HepG2 (cell line): ENCODE results near the gene SDHAF3. TPM values are rescaled to one million over a fixed set of nuclear protein-coding genes. Genes with fewer than 3 reads are reported as not detected.
A peak's percentile ranks its signal among the peaks of the same experiment; 100 is the strongest.

Experiments used
- ATF3 ChIP-seq: sonication (generic); formaldehyde crosslinking; IDR thresholded peaks from 2 replicates; pipeline ENCODE4 v1.4.0; 2020; ENCODE audit warnings: missing genetic modification reagents
- FOXK2 ChIP-seq: fragments of 450-650 bp; IDR thresholded peaks from 2 replicates; pipeline ENCODE4 v1.6.1; 2016
- GATAD2A ChIP-seq: IDR thresholded peaks from 2 replicates; pipeline ENCODE4 v1.6.1; 2016
- HMGXB3 ChIP-seq: sonication (generic); formaldehyde crosslinking; IDR thresholded peaks from 2 replicates; pipeline ENCODE4 v1.4.0; 2020; ENCODE audit warnings: missing genetic modification reagents, borderline replicate concordance
- KIAA2018 ChIP-seq: sonication (generic); formaldehyde crosslinking; IDR thresholded peaks from 2 replicates; pipeline ENCODE4 v1.5.0; 2020; ENCODE audit warnings: mild to moderate bottlenecking, missing genetic modification reagents, borderline replicate concordance
- NR2F6 ChIP-seq, 2 experiments: IDR thresholded peaks; 2 replicates each; pipeline ENCODE4 v1.6.1; 2016; ENCODE audit warnings: antibody characterized with exemption in 1 of 2, mild to moderate bottlenecking in 1 of 2
- PAXIP1 ChIP-seq: sonication (generic); formaldehyde crosslinking; conservative IDR thresholded peaks from 2 replicates; pipeline ENCODE4 v1.4.0; 2020; ENCODE audit warnings: mild to moderate bottlenecking, missing genetic modification reagents, moderate library complexity
- SNAPC2 ChIP-seq: sonication (generic); formaldehyde crosslinking; IDR thresholded peaks from 2 replicates; pipeline ENCODE4 v1.8.1; 2022; ENCODE audit warnings: mild to moderate bottlenecking, missing genetic modification reagents
- polyA plus RNA-seq, 8 experiments: library from polyadenylated mRNA; depleted of rRNA in 3 of 8; stranded (reverse) in 7 of 8; unstranded in 1 of 8; fragments of >200 nt; fragmentation: Illumina TruSeq in 4 of 8; extraction: Trizol in 4 of 8; gene quantifications; 2 replicates each; pipeline versions ENCODE4 v1.2.1 to v1.2.3, GENCODE V29; 2011 to 2016; ENCODE audit warnings: low read depth in 4 of 8, missing spikeins in 1 of 8, mixed read lengths in 1 of 8; ENCODE audit not compliant: insufficient read depth in 1 of 8
- total RNA-seq, 5 experiments: library from RNA; depleted of rRNA; stranded (reverse); fragments of >200 nt; fragmentation: Illumina TruSeq; extraction: Trizol; gene quantifications; 2 replicates each; pipeline ENCODE4 v1.2.3, GENCODE V29; 2016; ENCODE audit warnings: low read depth in 1 of 5

SDHAF3 gene
- total and polyA plus RNA-seq, 2 of the 13 experiments (the other 11 are each of a cell fraction or from before 2014, with no cell fraction given): 15.2 to 32.6 TPM

- TF ChIP-seq KIAA2018 (CRISPR knock-in tag): no peak
- TF ChIP-seq SNAPC2 (CRISPR knock-in tag): 0 out of 2 replicates have a peak, but pooled peaks have one; percentile 81
- TF ChIP-seq GATAD2A (CRISPR knock-in tag): peak; percentile 78
- TF ChIP-seq NR2F6 (IDR thresholded peaks at IDR 0.05): peak; percentile 36; the same call in 1 of the 2 replicates
- peak; percentile 75 for TF ChIP-seq NR2F6 (CRISPR knock-in tag; IDR thresholded peaks at IDR 0.05)
- TF ChIP-seq ATF3 (CRISPR knock-in tag): peak; percentile 57; the same call in 1 of the 2 replicates
- TF ChIP-seq FOXK2: no peak
- peak; percentile 77 for TF ChIP-seq PAXIP1 (CRISPR knock-in tag)
- peak; percentile 76; the same call in 1 of the 2 replicates for TF ChIP-seq HMGXB3 (CRISPR knock-in tag)
Measured at GRCh38 chr7:97117372-97118188, at the start of gene SDHAF3 (continued).
